ENCODE data around the gene ODAPH.
"Not testable (repeated sequence)": the region's sequence is repeated elsewhere in the genome, so short reads cannot be mapped to it uniquely, and the experiment has no call there.

The ODAPH gene

GRCh38 chr4:75555294-75556164 is at the start of gene ODAPH:
TSS of gene ODAPH (plus strand) at chr4:75556066. CDS start at chr4:75556083, 17 bp downstream.
- no peak for DNase-seq

GRCh38 chr4:75509592-75509991 is 46.3 kb upstream of the ODAPH start:
- DNase-seq, result not testable (repeated sequence)

- DNase-seq, result no peak
Observed at GRCh38 chr4:75511841-75512240, 44.0 kb upstream of the ODAPH start.

GRCh38 chr4:75512386-75513211 is 43.3 kb upstream of the ODAPH start:
- no peak for DNase-seq

- no peak for DNase-seq
Observed at GRCh38 chr4:75513526-75514130, 42.2 kb upstream of the ODAPH start.

GRCh38 chr4:75514131-75514948 is 41.5 kb upstream of the ODAPH start, which contains the start of the genes RCHY1 and THAP6:
TSS of gene RCHY1 (minus strand) at chr4:75514403. CDS start at chr4:75514286, 117 bp downstream.
TSS of gene THAP6 (plus strand) at chr4:75514473. CDS start at chr4:75515453, 980 bp downstream.
- peak; percentile 91 for DNase-seq

GRCh38 chr4:75514949-75515612 is 40.8 kb upstream of the ODAPH start:
- no peak for DNase-seq

GRCh38 chr4:75516144-75516543 is 39.7 kb upstream of the ODAPH start:
- DNase-seq, result no peak

GRCh38 chr4:75519452-75519851 is 36.4 kb upstream of the ODAPH start:
- not testable (repeated sequence) for DNase-seq

- DNase-seq, result no peak
Observed at GRCh38 chr4:75525086-75525485, 30.8 kb upstream of the ODAPH start.

- no peak for DNase-seq
Observed at GRCh38 chr4:75525910-75526309, 30.0 kb upstream of the ODAPH start.

- no peak for DNase-seq
Observed at GRCh38 chr4:75527482-75527881, 28.4 kb upstream of the ODAPH start.

GRCh38 chr4:75530556-75531322 is 25.1 kb upstream of the ODAPH start:
- DNase-seq, result no peak

- not testable (repeated sequence) for DNase-seq
Observed at GRCh38 chr4:75531536-75532143, 24.2 kb upstream of the ODAPH start.

- DNase-seq, result not testable (repeated sequence)
Observed at GRCh38 chr4:75533339-75533887, 22.5 kb upstream of the ODAPH start.

- not testable (repeated sequence) for DNase-seq
Observed at GRCh38 chr4:75533926-75534325, 21.9 kb upstream of the ODAPH start.

GRCh38 chr4:75537308-75537707 is 18.6 kb upstream of the ODAPH start:
- DNase-seq, result not testable (repeated sequence)

- DNase-seq, result no peak
Observed at GRCh38 chr4:75542824-75543223, 13.0 kb upstream of the ODAPH start.

- DNase-seq, result not testable (repeated sequence)
Observed at GRCh38 chr4:75544220-75544619, 11.6 kb upstream of the ODAPH start.

- no peak for DNase-seq
Observed at GRCh38 chr4:75544870-75545269, 11.0 kb upstream of the ODAPH start.
